GM21423 (cell line): ENCODE measurements around the gene VWA3A.
"Not testable (repeated sequence)": the region's sequence is repeated elsewhere in the genome, so short reads cannot be mapped to it uniquely, and the experiment has no call there.

Experiments used
- ATAC-seq: cut with Tn5 transposase; IDR thresholded peaks from one replicate; pipeline ENCODE4 v1.9.1; 2021; ENCODE audit warnings: mild to moderate bottlenecking, moderate library complexity; ENCODE audit not compliant: unreplicated experiment

The VWA3A gene

DNA sequence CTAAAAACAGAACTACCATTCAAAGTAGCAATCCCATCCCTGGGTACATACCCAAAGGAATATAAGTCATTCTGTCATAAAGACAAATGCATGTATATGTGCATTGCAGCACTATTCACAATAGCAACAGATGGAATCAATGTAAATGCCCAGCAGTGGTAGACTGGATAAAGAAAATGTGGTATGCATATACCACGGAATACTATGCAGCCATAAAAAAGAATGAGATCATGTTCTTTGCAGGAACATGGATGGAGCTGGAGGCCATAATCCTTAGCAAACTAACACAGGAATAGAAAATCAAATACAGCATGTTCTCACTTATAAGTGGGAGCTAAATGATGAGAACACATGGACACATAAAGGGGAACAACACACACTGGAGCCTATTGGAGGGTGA, 36.2 kb downstream of the VWA3A start:
- ATAC-seq, result not testable (repeated sequence)

- ATAC-seq, result no peak
These were observed 38.2 kb downstream of the VWA3A start for GRCh38 chr16:22130528-22130927.

GRCh38 chr16:22132801-22133200, 40.5 kb downstream of the VWA3A start:
- no peak for ATAC-seq

DNA sequence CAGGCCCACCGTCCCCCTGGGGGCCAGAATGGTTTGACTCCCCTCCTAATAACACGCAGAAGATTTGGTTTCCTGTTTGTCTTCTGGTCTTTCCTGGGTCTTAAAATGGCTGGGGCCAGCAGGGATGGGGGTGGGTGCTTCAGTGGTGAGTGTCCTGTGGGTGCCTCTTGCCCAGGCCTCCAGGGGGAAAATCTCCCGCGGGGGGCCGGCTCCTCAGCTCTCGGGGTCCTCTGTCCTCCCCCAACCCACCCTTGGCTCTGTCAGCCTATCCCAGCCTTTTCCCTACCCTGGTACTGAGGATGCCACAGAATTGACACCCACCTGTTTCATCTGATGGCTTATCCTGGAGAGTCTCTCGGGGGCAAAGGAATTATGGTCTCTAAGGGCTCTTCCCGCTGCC, 46.1 kb downstream of the VWA3A start:
- ATAC-seq, result no peak

DNA sequence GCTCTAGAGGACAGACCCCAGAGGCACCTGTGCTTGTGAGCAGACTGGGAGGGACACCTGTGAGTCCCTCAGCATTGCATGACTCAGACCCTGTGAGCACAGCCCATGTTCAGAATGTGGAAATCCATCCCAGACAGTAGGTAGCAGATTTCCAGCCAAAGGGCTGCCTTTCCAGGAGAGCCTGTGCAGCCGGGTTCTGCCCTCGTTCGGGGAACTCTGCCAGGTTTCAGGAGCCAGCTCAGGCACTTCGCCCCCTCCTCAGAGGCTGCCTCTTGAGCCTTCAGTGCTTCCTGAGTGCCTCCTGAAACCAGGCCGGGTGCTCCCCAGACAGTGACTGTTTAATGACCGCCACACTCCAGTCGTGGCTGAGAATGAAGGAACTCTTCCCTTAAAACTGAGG, 46.7 kb downstream of the VWA3A start:
- ATAC-seq, result no peak

- no peak for ATAC-seq
These were observed 47.4 kb downstream of the VWA3A start for GRCh38 chr16:22139732-22140131.

GRCh38 chr16:22141767-22142166, 49.4 kb downstream of the VWA3A start:
- ATAC-seq, result no peak

DNA sequence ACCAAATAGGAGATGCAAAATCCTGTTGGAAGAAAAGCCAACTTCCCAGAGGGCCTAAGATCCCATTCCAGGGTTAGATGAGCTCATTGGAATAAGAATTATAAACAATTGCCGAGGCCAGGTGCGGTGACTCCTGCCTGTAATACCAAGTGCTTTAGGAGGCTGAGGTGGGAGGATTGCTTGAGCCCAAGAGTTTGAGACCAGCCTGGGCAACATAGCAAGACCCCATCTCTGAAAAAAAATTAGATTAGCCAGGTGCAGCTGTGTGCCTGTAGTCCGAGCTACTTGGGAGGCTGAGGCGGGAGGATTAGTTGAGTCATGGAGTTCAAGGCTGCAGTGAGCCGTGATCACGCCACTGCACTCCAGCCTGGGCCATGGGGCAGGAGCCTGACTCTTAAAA, 52.2 kb downstream of the VWA3A start:
- ATAC-seq, result no peak

DNA sequence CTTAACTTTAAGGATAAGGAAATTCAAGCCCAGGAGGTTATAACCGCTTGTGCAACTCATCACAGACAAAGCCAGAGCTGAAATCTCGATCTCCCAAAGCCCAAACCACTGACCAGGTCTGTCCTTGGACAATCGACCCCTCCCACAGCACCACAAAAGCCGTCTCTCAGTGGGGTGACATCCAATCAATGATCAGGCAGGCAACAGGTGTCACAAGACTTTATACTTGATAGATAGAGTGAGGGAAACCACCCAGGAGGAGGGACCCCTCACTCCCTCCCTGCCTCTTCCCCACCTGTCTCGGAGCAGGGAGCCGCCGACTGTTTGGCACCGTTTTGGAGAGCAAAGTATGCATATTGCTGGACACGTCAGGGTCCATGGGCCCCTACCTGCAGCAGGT, 55.5 kb downstream of the VWA3A start:
- ATAC-seq, result no peak

DNA sequence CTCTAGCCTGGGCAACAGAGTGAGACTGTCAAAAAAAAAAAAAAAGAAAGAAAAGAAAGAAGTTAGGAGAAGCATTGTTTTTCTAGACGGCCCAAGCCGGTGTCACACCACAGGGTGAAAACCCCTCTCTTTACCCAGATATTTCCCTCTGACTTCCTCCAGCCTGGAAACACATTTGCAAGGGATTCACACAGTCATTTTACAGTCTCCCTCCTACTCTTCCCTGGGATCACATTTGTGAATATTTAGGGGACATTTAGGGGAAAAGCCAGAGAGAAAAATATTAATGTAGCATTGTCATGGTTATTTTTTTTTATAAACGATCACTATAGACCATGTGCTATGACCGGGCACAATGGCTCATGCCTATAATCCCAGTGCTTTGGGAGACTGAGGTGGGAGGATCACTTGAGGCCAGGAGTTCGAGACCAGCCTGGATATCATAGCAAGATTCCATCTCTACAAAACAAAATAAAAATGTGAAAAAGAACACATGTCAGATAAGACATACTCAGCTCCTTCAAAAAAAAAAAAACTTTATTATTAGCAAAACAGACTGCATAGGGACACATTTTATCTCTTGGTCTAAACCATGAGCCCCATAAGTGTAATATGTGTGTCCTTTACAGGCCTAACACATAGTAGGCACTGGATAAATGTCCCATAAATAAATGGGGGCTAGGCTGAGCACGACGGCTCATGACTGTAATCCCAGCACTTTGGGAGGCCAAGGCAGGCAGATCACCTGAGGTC, 59.1 kb downstream of the VWA3A start:
- no peak for ATAC-seq

- no peak for ATAC-seq
These were observed 60.0 kb downstream of the VWA3A start for GRCh38 chr16:22152316-22152715.

GRCh38 chr16:22153078-22153477, 60.7 kb downstream of the VWA3A start:
- not testable (repeated sequence) for ATAC-seq

DNA sequence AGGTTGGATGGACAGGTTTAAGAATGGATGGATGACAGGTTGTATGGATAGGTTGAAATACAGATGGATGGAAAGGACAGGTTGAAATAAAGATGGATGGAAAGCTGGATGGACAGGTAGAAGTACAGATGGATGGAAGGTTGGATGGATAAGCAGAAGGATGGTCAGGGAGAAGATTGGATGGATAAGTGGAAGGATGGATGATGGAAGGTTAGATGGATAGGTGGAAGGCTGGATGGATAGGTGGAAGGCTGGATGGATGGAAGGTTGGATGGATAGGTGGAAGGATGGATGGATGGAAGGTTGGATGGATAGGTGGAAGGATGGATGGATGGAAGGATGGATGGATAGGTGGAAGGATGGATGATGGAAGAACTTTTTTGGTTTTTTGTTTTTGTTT, 69.1 kb downstream of the VWA3A start:
- ATAC-seq, result no peak

- ATAC-seq, result no peak
These were observed 69.8 kb downstream of the VWA3A start, which contains the start of gene SDR42E2 for GRCh38 chr16:22161999-22162655. SDR42E2 (plus strand) TSS chr16:22162506; CDS start chr16:22165583, 3,077 bp downstream.

GRCh38 chr16:22162656-22163009, 70.3 kb downstream of the VWA3A start:
- ATAC-seq, result no peak

- ATAC-seq, result no peak
These were observed 71.5 kb downstream of the VWA3A start for GRCh38 chr16:22163806-22164205.

- no peak for ATAC-seq
These were observed 72.1 kb downstream of the VWA3A start for GRCh38 chr16:22164482-22164881.

- no peak for ATAC-seq
These were observed 73.4 kb downstream of the VWA3A start for GRCh38 chr16:22165508-22166285.

GRCh38 chr16:22171953-22172352, 79.6 kb downstream of the VWA3A start:
- ATAC-seq, result no peak

GRCh38 chr16:22172642-22173041, 80.3 kb downstream of the VWA3A start:
- not testable (repeated sequence) for ATAC-seq

DNA sequence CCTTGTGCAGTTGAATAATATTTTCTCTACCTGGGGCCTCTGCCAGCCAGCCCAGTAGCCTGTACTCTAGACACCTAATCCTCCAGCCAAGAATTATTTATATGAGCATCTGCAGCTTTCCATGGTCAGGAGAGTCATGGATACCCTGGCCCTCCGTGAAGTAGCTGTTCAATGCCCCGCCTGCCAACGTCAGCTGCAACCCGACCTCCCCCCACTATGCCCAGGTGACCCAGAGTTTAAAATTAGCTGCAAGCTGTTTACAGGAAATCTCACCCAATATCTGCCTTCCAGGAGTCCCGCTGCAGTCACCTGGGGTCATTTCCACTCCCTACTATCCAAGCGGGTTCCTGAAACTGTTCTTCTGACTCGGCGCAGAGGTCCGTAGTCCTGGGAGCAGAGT, 82.3 kb downstream of the VWA3A start:
- no peak for ATAC-seq
